Activated CD8-positive, alpha-beta memory T cell treated with anti-CD3 and anti-CD28 coated beads for 24 hours (primary cell): ENCODE results near the gene NRL.

ENCODE experiments used
- DNase-seq: peaks from one replicate; pipeline ENCODE4 v3.0.0-alpha.2; 2020

The NRL gene

GRCh38 chr14:24098927-24099813 lies 15.6 kb downstream of the NRL start:
- no peak for DNase-seq

- DNase-seq: no peak
Observed at GRCh38 chr14:24098229-24098926, 16.4 kb downstream of the NRL start.

GRCh38 chr14:24096545-24097181 lies 18.1 kb downstream of the NRL start:
- no peak for DNase-seq

GRCh38 chr14:24095271-24096068 lies 19.3 kb downstream of the NRL start:
- DNase-seq: peak; percentile 85

- DNase-seq: peak; percentile 76
Observed at GRCh38 chr14:24094841-24095270, 19.9 kb downstream of the NRL start.

- peak; percentile 95 for DNase-seq
Observed at GRCh38 chr14:24093901-24094840, 20.6 kb downstream of the NRL start, which contains the start of gene PCK2. PCK2 (plus strand) TSS chr14:24094311; CDS start chr14:24094406, 95 bp downstream.

- no peak for DNase-seq
Observed at GRCh38 chr14:24093207-24093900, 21.4 kb downstream of the NRL start.

- DNase-seq: no peak
Observed at GRCh38 chr14:24092505-24093206, 22.1 kb downstream of the NRL start.

- DNase-seq: no peak
Observed at GRCh38 chr14:24092110-24092504, 22.6 kb downstream of the NRL start.

- DNase-seq: no peak
Observed at GRCh38 chr14:24089890-24090289, 24.9 kb downstream of the NRL start.

GRCh38 chr14:24088095-24088494 lies 26.7 kb downstream of the NRL start:
- no peak for DNase-seq

GRCh38 chr14:24087004-24087403 lies 27.7 kb downstream of the NRL start:
- DNase-seq: no peak

GRCh38 chr14:24086193-24086955 lies 28.4 kb downstream of the NRL start:
- DNase-seq: no peak

GRCh38 chr14:24085215-24085614 lies 29.5 kb downstream of the NRL start:
- no peak for DNase-seq

- no peak for DNase-seq
Observed at GRCh38 chr14:24084440-24084839, 30.3 kb downstream of the NRL start.

- DNase-seq: no peak
Observed at GRCh38 chr14:24083462-24083861, 31.3 kb downstream of the NRL start.

- no peak for DNase-seq
Observed at GRCh38 chr14:24082411-24083080, 32.2 kb downstream of the NRL start.

- DNase-seq: no peak
Observed at GRCh38 chr14:24081739-24082211, 33.0 kb downstream of the NRL start.
